Cardiac fibroblast (primary cell): ENCODE measurements around the gene ABCC8.
A peak's percentile ranks its signal among the peaks of the same experiment; 100 is the strongest.

Experiments
- DNase-seq, 2 donors: peaks; one replicate each; pipeline versions ENCODE4 v3.0.0 to v3.0.0-alpha.2; 2010; ENCODE audit warnings: low read depth in 2 of 2
- H3K4me3 ChIP-seq, 2 donors: replicated peaks in 1 of 2; 1 replicate in 1 of 2; 2 replicates in 1 of 2; pipeline ENCODE4 v1.5.1; 2011; ENCODE audit warnings: low read depth in 2 of 2, low read length in 2 of 2, mild to moderate bottlenecking in 2 of 2, moderate library complexity in 1 of 2
- TF ChIP-seq, protein P1 (sequence below): IDR thresholded peaks from one replicate; pipeline ENCODE4 v1.5.1; 2011; ENCODE audit warnings: low read depth, mild to moderate bottlenecking, low read length, inconsistent platforms

Gene ABCC8

DNA sequence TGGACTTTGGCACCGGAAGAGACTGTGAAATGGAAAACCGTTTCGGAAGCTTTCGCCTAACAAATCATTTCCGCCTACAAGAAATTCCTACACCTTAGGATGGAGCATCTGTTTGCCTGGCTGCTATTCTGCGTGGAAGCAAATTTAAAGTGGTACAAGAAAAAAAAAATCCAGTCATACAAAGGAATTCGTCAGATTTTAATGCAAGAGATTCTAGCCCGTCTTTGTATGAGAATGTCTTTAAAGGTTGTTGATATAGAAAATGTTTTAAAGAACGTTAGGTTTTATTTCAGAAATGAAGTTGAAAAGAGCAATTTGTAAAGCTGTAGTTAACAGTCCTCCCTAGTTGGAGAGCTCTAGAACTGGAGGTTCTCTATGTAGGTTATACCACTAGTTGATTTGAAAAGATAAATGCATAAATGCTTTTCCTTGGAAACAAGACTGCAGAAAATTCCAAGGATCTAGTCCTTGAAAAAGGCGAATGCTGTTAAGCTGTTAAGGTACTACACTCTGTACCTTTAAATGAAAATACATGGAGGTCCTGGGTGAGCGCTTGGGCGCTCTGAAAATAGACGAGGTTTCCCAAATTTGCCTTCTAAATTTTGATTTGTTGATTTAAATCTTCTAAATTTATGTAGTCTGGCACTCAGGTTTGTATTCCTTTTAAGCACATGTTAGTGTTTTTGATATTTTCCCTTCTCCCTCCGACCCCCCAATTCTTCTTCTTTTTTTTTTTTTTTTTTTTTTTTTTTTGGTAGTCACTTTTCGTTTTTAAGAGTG lies 122.6 kb downstream of the ABCC8 start:
- peak in 1 of 2 donors; percentile 7 for DNase-seq
- TF ChIP-seq, protein P1, sequence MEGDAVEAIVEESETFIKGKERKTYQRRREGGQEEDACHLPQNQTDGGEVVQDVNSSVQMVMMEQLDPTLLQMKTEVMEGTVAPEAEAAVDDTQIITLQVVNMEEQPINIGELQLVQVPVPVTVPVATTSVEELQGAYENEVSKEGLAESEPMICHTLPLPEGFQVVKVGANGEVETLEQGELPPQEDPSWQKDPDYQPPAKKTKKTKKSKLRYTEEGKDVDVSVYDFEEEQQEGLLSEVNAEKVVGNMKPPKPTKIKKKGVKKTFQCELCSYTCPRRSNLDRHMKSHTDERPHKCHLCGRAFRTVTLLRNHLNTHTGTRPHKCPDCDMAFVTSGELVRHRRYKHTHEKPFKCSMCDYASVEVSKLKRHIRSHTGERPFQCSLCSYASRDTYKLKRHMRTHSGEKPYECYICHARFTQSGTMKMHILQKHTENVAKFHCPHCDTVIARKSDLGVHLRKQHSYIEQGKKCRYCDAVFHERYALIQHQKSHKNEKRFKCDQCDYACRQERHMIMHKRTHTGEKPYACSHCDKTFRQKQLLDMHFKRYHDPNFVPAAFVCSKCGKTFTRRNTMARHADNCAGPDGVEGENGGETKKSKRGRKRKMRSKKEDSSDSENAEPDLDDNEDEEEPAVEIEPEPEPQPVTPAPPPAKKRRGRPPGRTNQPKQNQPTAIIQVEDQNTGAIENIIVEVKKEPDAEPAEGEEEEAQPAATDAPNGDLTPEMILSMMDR = no peak
- H3K4me3 ChIP-seq = peak overlapping the region; percentile 56

- TF ChIP-seq, protein P1 = no peak
- peak; percentile 78 to 88 for DNase-seq
- peak overlapping the region; percentile 56 for H3K4me3 ChIP-seq
These were observed 123.5 kb downstream of the ABCC8 start for GRCh38 chr11:17352950-17353820.

DNA sequence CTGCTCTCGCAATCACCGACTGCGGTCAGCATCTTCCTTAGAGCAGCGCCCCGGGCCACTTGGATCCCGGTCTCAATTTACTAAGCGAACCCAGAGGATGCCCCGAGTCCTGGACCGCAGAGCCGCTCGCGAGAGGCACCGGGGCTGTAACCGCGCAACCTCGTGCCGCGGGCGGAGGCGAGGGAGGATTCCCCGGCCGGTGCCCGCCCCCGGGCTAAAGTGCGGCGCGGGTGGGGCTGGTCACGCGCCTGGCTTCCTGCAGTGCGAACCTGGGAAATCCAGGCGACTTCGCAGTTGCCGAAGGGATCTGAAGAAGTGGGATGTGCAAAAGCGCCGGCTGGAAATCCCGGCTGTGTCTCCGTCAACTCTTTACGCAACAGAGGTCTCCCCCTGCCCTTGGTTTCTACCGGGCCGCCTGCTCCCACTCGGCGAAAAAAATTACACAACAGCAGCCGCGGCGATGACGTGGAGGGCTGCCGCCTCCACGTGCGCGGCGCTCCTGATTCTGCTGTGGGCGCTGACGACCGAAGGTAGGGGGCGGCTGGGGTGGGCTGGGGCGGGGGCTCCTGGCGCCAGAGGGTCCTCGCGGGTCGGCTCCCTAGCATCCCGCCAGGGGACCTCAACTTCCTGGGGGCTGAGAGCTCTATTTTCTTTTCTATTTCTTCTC lies 125.0 kb downstream of the ABCC8 start, which contains the start of gene NCR3LG1:
NCR3LG1 (plus strand) TSS at position 291 of the 667 bp plus-strand sequence; CDS start at position 461, 170 bp downstream.
- H3K4me3 ChIP-seq = peak within 1 kb of the TSS; percentile 56
- peak; percentile 79 to 82 for DNase-seq
- TF ChIP-seq, protein P1 = no peak

- no peak for DNase-seq
- H3K4me3 ChIP-seq = peak overlapping the region; percentile 56
- TF ChIP-seq, protein P1 = peak; percentile 7
These were observed 125.5 kb downstream of the ABCC8 start for GRCh38 chr11:17351172-17351509.

GRCh38 chr11:17350455-17351171 lies 126.0 kb downstream of the ABCC8 start:
- TF ChIP-seq, protein P1 = no peak
- H3K4me3 ChIP-seq = no peak overlapping the region
- DNase-seq = peak in 1 of 2 donors; percentile 19

DNA sequence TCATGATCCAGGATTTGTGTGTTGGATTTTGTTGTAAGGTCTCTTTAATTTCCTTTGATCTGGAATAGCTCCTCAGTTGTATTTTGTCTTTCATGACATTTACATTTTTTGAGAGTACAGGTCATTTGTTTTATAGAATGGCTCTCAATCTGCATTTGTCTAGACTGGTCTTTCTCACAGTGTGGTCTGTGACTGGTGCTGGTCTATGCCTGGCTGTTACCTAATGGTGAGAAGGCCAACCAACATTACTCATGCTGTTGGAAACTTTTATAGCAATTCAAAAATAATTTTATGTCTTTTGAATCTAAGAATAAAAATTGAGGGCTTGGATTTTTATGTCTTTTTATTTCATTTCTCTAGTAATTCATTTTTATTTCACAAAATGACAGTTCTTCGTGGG lies 129.0 kb downstream of the ABCC8 start:
- DNase-seq = peak in 1 of 2 donors; percentile 21
- TF ChIP-seq, protein P1 = no peak
- no peak overlapping the region for H3K4me3 ChIP-seq
